Occipital lobe (tissue), 2 donors: Measurements from ENCODE around the gene CCDC86. TPM values are rescaled to one million over a fixed set of nuclear protein-coding genes. Genes with fewer than 3 reads are reported as not detected.
"Not testable (repeated sequence)": the region's sequence is repeated elsewhere in the genome, so short reads cannot be mapped to it uniquely, and the experiment has no call there.

ENCODE experiments used
- DNase-seq: peaks from one replicate; lab custom pipeline; 2025; lab: John Stamatoyannopoulos, UW
- total RNA-seq: library from RNA; depleted of rRNA; stranded (reverse); fragments of >200 nt; gene quantifications from one replicate; pipeline ENCODE4 v1.2.3, GENCODE V29; 2014

CCDC86 gene, protein sequence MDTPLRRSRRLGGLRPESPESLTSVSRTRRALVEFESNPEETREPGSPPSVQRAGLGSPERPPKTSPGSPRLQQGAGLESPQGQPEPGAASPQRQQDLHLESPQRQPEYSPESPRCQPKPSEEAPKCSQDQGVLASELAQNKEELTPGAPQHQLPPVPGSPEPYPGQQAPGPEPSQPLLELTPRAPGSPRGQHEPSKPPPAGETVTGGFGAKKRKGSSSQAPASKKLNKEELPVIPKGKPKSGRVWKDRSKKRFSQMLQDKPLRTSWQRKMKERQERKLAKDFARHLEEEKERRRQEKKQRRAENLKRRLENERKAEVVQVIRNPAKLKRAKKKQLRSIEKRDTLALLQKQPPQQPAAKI
- total RNA-seq = 2.5 TPM

DNA sequence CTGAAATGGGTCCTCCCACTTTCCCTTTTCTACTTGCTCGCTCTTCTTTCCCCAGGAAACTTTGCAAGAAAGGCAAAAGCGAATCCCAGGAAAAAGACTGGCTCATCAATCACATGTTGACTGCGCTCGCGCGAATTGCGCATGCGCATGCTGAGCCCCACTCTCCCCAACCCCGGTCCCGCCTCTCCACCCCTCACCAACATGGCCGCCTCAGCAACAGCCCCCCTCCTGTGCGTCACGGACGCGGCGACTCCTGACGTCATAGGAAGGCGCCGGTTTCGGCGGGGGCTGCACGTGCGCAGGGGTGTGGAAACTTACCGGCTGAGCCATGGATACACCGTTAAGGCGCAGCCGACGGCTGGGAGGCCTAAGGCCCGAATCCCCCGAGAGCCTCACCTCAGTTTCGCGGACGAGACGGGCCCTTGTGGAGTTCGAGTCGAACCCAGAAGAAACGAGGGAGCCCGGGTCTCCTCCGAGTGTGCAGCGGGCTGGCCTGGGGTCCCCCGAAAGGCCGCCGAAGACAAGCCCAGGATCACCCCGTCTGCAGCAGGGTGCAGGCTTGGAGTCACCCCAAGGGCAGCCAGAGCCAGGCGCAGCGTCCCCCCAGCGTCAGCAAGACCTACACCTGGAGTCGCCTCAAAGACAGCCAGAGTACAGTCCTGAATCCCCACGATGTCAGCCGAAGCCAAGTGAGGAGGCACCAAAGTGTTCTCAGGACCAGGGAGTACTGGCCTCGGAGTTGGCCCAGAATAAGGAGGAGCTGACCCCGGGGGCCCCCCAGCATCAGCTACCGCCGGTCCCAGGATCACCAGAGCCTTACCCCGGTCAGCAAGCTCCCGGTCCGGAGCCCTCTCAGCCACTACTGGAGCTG is at the start of gene CCDC86:
Gene CCDC86, plus strand, starts transcription at position 317 of the 871 bp plus-strand sequence. Its CDS starts 12 bp downstream, at position 329.
- peak; percentile 94 for DNase-seq

DNA sequence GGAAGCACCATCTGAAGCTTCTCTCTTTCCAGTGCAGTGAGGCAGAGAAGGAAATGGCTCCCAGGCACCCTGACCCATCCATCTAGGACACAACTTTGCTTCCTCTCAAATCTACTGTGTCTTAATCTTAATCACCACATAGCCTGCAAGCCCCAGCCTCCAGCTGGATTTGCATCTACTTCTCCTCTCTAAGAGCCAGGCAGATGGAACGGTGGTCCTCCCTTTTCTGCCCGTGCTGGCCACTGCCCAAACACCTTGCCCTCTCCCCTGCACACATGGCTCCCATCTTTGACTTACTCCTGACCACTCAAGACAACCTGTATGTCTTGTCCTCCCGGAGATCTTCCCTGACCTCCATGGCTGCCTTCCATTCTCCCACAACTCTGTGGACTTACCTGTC is 49.4 kb upstream of the CCDC86 start:
- no peak for DNase-seq

DNA sequence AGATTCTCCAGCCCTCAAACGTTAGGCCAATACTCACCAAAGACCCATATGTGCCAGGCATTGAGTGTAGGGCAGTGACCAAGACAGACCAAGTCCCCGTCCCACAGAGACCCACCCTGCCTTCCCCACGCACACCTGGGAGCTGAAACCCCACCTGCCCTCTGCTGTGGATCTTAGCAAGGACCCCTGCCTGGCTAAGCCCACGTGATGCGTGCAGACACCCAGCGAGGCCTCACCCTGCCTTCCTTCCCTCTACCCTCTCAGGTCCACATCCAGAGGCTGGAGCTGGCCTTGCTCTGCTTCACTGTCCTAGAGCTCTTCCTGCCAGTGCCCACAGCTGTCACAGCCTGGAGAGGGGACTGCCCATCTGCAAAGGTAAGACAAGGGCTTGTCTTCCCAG is 46.6 kb upstream of the CCDC86 start:
- DNase-seq = no peak

DNA sequence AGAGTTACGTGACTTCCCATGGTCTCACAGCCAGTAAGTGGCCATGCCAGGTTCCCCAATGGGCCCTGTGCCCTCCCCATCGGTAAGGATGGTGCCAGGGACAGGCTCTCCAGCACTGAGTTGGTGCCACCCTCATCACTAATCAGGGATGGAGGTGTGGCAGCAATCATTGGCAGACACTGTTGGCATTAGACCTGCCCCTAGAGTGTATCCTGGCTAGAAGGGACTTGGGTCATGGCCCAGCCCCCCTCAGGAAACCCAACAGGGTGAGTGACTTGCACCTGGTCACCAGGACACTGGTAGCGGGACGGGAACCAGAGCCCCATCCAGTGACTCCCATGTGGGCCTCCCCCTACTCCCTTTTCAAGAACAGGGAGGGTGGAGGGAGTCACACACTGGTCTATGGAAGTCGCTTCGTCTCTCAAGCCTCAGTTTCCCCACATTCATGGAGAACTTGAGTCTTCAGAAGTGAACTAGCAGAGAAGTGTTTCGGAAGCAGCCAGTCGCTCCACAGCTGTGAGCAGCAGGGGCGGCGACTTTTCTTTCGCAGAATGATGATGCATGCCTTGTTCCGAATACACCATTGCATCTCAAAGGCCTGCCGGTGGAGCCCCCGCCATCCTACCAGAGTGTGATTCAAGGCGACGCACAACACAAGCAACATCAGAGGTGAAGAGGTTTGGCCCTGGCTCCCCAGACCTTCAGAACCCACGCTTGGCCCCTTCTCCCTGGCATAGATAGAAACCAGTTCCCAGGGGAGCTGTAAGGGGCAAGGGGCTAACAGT is 43.9 kb upstream of the CCDC86 start:
- no peak for DNase-seq

DNA sequence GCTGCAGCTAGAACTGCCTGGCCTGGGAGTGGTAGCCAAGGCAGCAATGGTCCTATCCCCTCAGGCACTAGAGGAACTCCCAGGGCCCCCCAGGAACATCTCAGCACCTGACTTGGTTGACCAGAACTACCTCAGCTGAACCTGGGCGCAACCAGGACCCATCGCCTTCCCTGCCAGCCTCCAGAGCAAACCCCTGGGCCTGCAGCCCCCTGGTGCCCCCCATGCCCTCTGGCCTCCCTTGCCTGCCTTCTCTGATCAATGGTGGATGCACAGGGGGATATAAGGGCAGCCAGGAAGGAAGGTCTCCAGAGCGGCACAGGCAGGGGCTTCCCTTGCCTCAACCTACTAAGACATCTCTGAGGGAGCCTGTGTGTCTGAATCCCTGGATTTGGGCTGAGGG is 43.3 kb upstream of the CCDC86 start:
- no peak for DNase-seq

DNA sequence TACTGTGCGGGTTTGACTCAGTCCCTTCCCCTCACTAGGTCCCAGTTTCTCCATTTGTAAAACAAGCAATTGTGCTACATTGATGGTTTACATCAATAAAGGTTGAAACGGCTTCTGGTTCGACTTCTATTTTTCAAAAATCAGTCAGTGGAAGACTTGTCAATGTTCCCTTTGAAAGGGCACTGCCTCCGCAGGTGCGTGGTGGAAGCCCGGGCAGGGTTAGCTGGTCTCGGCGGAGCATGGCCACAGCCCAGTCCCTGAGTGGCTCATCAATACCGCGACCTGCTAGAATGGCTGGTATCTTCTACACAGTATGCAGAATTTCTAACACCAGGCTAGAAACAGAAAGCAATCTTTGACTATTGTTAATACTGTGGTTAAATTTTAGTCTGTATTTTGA is 40.7 kb upstream of the CCDC86 start:
- no peak for DNase-seq

DNA sequence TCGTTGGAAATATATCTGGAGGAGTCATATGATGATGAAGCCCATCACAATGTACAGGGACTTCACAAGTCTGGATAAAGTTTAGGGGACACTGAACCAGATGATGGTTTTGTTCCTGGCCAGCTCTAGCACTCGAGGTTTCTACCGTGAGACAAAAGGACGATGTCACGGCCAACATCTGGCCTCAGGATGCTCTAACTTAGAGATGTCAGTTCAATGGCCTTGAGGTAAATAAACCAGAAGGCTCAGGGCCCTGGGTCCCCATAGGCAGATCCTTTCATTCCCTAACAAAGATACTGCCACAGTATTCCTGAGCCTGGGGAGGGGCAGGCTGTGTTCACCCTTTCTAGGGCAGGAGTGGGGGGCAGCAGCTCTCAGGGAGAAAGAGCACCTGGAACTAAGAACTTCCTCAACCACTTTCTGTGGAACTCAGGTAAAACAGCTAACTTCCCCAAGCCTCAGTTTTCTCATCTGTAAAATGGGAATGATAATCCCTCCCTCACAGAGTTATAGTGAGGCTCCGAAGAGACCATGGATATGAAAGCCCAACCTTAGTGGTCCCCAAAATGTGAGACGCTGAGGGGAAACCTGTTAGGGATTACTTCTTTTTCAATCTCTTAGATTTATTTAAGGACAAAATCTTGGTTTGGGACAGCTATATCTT is 38.5 kb upstream of the CCDC86 start:
- DNase-seq = no peak

DNA sequence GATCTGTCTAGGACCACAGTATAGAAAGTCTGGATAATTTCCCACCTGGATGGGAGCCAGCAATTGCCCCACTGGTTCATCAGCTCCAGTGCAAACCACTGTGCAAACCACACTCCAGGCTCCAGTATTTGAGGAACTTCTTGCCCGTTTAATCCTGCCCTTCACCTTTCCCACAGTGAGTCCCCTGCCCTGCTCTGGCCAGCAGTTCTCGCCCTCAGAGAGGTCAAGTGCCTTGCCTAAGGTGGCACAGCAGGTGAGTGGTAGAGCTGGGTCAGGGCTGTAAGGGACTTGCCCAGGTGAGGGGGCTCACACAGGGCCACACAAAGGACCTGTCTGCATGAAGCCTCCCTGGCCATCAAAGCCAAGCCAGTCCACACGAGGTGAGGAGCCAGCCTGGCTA is 32.7 kb upstream of the CCDC86 start:
- DNase-seq = no peak

DNA sequence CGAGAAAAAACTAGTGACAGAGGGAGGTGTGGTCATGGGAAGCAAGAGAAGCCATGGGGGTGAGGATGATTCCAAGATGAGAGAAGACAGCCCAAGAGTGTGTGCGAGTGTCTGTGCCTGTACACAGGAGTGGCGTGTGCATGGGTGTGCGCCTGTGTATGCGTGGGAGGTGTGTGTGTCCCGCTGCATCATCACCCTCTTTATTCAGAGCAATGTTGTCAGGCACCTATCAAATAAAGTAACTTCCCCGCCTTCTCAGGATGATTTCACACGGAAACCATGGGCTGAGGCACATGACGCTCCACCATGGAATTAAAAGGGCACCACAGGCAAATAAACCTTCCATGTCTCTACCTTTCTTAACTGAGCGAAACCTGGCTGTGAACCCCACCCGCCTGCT is 32.2 kb upstream of the CCDC86 start:
- DNase-seq = peak; percentile 5

DNA sequence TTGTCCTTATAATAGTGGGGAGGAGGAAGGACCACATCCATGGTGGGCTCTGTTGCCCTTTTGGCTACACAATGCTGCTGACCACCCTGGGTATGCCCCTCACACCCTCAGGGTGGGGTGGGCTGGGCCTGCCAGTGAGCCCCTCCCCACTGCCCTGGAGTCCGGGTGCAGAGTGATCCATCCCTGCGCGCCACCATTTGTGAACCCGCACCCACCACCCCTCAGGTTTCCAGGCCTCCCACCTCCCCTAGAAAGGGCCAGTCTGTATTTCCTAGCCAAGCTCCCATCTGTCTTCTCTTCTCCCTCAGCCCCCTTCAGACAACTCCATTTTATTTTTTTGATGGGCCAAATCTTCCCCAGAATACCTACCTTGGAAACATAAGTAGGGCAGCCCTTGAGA is 31.8 kb upstream of the CCDC86 start:
- DNase-seq = no peak

DNA sequence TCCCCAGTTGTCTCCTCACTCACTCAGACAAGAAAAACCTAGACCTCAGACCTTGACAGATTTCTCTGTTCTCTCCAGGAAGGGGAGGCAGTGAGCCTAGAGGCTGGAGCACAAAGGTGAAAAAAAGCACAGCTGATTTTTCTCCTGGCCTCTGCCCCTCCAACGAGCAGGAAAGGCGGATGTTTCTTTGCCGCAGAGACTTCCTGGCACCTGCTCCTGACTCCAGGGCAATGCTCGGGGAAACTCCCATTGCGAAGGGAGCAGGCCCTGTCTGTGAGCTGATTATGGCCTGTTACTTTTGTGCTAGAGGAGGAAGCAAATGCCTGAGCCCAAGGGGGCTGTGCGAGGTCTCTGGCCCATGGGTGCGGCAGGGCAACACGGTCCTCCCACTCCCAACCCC is 31.3 kb upstream of the CCDC86 start:
- no peak for DNase-seq

DNA sequence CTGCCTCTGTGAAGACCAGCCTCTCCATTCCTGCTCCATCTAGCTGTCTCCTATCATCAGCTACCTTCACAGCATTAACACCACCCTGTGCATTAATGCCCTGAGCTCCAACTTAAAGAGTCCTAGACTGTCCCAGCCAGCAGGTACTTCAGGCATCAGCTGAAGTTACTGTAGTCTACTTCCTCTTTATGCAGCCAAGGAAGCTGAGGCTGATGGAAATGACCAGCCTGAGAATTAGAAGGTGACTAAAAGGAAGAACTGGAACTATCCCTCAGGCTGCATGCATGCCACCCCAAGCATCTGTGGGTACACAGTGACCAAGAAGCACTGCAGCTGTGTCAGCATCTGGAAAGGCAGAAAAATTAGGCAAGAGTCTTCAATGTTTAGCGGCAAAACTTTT is 28.6 kb upstream of the CCDC86 start:
- DNase-seq = no peak

DNA sequence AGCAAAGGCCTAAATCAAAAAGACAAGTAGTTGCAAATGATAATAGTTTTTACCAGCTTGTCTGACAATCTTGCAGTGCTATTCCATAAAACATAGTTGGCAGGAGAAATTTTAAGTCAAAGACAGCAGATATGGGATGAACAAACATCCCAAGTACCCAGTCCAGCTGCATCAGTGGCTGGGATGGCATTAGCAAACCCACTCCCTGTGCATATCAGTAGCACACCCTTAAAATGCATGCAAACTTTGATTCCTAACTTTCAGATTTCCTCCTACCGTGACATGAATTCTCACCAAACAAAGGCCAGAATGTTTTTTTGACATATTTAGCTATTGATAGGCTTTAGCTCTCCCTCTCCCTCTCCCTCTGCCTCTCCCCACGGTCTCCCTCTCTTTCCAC is 27.8 kb upstream of the CCDC86 start:
- no peak for DNase-seq

DNA sequence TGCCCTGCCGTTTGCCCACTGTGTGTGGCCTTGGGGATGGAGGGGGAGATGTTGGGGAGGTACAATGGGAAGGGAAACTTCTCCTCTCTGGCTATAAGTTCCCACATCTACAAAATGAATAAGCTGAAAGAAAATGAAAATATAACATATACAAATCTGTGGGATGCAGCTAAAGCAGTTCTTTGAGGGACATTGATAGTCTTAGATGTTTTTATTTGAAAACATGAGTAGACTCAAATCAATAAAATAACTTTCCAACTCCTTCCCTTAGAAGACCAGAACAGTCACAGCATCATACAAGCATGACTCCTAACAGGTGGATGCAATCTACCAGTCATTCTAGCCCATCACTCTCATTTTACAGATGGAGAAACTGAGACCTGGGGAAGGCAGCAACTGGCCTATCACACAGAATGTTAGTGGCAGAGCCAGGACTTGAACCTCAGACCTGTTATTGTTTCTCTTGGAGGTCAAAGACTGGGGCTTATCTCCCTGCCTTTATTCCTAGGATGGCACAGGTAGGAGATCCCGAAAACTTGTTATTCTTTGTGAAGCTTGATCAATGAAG is 25.2 kb upstream of the CCDC86 start:
- no peak for DNase-seq

DNA sequence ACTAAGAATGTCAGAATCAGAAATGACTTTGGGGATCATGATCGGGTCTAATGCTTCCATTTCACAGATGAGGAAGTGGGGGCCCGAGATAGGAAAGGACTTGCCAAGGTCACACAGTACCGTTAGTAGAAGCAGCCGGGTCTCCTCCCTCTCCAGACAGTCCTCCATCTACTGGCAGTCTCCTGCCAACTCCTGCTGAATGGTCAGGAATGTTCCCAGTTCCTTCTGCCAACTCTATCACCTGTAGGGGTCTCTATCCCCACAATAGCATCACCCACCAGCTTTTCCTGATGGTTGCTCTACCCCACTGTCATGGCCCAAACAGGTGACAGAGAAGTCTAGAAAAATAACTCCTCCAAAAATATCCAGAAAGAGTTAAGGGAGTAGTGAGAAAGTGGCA is 23.9 kb upstream of the CCDC86 start:
- no peak for DNase-seq

DNA sequence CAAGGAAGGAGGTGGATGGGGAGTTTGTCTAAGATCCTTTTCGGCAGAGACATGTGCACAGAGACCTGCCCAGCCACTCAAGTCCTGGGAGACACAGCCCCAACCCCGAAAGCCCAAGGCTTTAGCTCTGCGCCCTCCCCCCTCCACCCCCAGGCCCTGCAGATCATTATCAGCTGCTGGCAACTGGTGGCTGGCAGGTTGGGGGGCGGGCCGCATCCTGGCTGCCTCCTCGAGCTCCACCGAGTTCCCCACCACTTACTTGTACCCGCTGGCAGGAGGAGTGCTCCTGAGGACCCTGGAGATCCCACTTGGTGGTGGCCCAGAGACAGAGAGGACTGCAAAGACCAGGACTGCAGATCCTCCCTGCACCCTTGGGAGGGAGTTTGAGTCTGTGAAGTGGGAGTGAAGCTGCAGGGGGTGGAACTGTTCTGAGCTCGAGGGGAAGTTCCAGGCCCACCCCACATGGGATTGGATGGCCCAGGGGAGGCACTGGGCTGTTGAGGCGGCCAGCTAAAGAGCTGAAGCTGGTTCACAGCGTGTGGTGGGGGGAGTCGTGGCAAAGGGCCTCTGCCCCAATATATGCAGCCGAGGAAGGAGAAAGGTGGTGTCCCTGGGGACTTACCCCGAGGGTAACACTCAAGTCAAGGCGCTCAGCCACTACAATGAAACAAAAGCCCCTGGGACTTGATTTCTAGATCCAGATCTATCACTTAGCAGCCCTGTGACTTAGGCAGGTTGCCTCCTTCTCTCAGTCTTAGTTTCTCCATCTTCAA is 19.9 kb upstream of the CCDC86 start:
- DNase-seq = no peak

DNA sequence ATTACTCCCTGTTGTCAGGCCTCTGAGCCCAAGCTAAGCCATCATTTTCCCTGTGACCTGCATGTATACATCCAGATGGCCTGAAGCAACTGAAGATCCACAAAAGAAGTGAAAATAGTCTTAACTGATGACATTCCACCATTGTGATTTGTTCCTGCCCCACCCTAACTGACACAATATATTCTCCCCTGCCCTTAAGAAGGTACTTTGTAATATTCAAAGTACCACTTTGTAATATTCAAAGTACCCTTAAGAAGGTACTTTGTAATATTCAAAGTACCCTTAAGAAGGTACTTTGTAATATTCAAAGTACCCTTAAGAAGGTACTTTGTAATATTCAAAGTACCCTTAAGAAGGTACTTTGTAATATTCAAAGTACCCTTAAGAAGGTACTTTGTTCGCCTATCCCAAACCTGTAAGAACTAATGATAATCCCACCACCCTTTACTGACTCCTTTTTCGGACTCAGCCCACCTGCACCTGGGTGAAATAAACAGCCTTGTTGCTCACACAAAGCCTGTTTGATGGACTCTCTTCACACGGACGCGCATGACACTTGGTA is 18.1 kb upstream of the CCDC86 start:
- DNase-seq = not testable (repeated sequence)

DNA sequence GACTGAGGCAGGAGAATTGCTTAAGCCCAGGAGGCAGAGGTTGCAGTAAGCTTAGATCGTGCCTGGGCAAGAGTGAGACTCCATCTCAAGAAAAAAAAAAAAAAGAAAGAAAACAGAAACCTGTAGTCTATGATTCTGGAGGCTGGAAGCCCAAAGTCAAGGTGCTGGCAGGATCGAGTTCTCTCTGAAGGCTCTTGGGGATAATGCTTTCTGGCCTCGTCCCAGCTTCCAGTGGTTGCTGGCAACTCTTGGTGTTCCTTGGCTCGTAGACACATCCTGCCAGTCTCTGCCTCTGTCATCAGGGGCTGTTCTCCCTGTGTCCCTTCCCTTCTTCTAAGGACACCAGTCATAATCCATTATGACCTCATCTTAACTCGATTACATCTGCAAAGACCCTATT is 16.8 kb upstream of the CCDC86 start:
- no peak for DNase-seq

DNA sequence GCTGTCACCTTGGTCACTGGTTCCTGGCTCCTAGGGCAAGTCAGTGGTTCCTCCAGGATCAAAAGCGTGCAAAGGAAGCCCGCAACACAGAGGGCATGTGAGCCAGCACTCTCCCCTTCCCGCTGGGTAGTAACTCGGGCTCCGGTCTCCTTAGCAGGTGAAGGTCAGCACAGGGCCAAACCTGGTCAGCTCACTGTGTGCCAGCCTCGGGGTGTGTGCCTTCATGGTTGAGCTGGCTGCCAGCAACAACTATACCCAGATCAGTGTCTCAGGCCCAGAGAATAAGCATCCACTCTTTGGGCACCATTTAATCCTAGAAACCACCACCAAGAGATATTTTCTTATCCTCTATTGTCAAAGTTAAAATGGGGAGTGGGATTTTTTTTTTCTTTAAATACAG is 16.1 kb upstream of the CCDC86 start:
- DNase-seq = no peak
